Heart left ventricle (tissue), 16 donors: ENCODE measurements around the gene TTC34. TPM values are rescaled to one million over a fixed set of nuclear protein-coding genes. Genes with fewer than 3 reads are reported as not detected.
A peak's percentile ranks its signal among the peaks of the same experiment; 100 is the strongest.

Experiments used
- ATAC-seq, 4 donors: fragments of 200-7000 bp; cut with Tn5 transposase; one replicate each; pipeline ENCODE4 v1.9.1; 2020 to 2022; ENCODE audit warnings: moderate library complexity in 4 of 4, mild to moderate bottlenecking in 3 of 4, moderate number of reproducible peaks in 1 of 4
- DNase-seq, 5 donors: peaks; one replicate each; pipeline ENCODE4 v3.0.0-alpha.2; 2020
- H3K27ac ChIP-seq, 12 donors: fragments of 200-600 bp; sonication (generic) in 4 of 12; one replicate each; pipeline versions ENCODE4 v1.5.0 to v1.8.0; 2016 to 2022; ENCODE audit warnings: mild to moderate bottlenecking in 2 of 12
- H3K27me3 ChIP-seq, 9 donors: fragments of 200-600 bp; sonication (generic) in 2 of 9; one replicate each; pipeline versions ENCODE4 v1.5.1 to v1.8.0; 2016 to 2022; ENCODE audit warnings: mild to moderate bottlenecking in 3 of 9
- H3K36me3 ChIP-seq, 9 donors: fragments of 200-600 bp; sonication (generic) in 2 of 9; one replicate each; pipeline versions ENCODE4 v1.5.0 to v1.8.0; 2018 to 2022; ENCODE audit warnings: mild to moderate bottlenecking in 2 of 9
- H3K4me1 ChIP-seq, 12 donors: fragments of 200-600 bp; sonication (generic) in 4 of 12; one replicate each; pipeline versions ENCODE4 v1.5.0 to v1.8.0; 2016 to 2022; ENCODE audit warnings: mild to moderate bottlenecking in 3 of 12
- H3K4me3 ChIP-seq, 12 donors: fragments of 200-600 bp; sonication (generic) in 4 of 12; one replicate each; pipeline versions ENCODE4 v1.5.0 to v1.8.0; 2017 to 2022; ENCODE audit warnings: mild to moderate bottlenecking in 9 of 12, moderate library complexity in 4 of 12
- H3K9me3 ChIP-seq, 12 donors: fragments of 200-600 bp; sonication (generic) in 4 of 12; one replicate each; pipeline versions ENCODE4 v1.5.0 to v1.8.0; 2016 to 2022; ENCODE audit warnings: mild to moderate bottlenecking in 1 of 12
- CTCF ChIP-seq, 12 donors: fragments of 200-600 bp; sonication (generic) in 4 of 12; IDR thresholded peaks; one replicate each; pipeline versions ENCODE4 v1.5.0 to v1.8.0; 2018 to 2022; ENCODE audit warnings: antibody characterized with exemption in 12 of 12, mild to moderate bottlenecking in 5 of 12
- POLR2A ChIP-seq, 2 donors: fragments of 450-650 bp; IDR thresholded peaks; one replicate each; pipeline ENCODE4 v1.6.1; 2017; ENCODE audit warnings: antibody characterized with exemption in 2 of 2, mild to moderate bottlenecking in 2 of 2, moderate library complexity in 2 of 2
- WGBS, 4 donors: extraction: QIAGEN DNeasy Blood & Tissue Kit in 2 of 4; methylation state at CpG; one replicate each; pipeline versions ENCODE4 v1.1.5 to v1.1.7; 2013 to 2018; 5-methylcytosine and 5-hydroxymethylcytosine counted together
- intact Hi-C, 10 donors: fragments of 100-400 bp; cut with DNase I; formaldehyde crosslinking; loops; one replicate each; pipeline versions ENCODE4 v1.11.1 to v1.14.2; 2022
- polyA plus RNA-seq, 2 donors: library from polyadenylated mRNA; stranded (reverse); fragments of 200-250 nt; gene quantifications; one replicate each; pipeline ENCODE4 v1.2.3, GENCODE V29; 2013
- total RNA-seq, 9 donors: library from RNA; depleted of rRNA in 2 of 9; stranded (reverse); fragments of >200 nt in 2 of 9; fragmentation: NEBNext Ultra II Directional in 3 of 9; extraction: Animal tissue kit (Norgen Biotek cat#: 25700) in 3 of 9; gene quantifications; one replicate each; pipeline versions ENCODE4 v1.1.0 to v1.2.4, GENCODE V29; 2016 to 2023
- donor health status: ischemic (EF 13 %, LVEDD 7.1; RV severe dilation, severe dysfunction).
- donor health status: healthy with polysubstance abuse.
- donor health status: DM: no; HTN: yes; CAD: no.
- donor health status: DM: no; HTN: no; CAD: no.
- donor health status: ischemic (EF 25% LVEDD 6.9; RV normal size, moderate dysfunction).
- donor health status: ischemic (EF 25% LVEDD 5.7; RV mildly dilated, moderate dysfunction).
- donor health status: healthy.
- donor health status: DM: yes; HTN: yes; CAD: no.
- donor health status: ischemic (EF 35%, LVEDD 5.7; RV mildly dilated, moderate dysfunction).
- donor health status: nonischemic (EF 11% LVEDD 7.7; RV severe dilation, severe dysfunction).
- donor health status: DM: yes; HTN: yes; CAD: no.
- donor health status: PGD.
- donor health status: ischemic (EF 29% LVEDD 5.4; RV normal size, mild dysfunction).
- donor health status: nonischemic (EF 23%, LVEDD 6.1; RV moderate dilation, normal function).

The TTC34 gene
- total and polyA plus RNA-seq, 11 donors: 0.06 to 0.67 (median 0.42) TPM; not detected in 1

DNA sequence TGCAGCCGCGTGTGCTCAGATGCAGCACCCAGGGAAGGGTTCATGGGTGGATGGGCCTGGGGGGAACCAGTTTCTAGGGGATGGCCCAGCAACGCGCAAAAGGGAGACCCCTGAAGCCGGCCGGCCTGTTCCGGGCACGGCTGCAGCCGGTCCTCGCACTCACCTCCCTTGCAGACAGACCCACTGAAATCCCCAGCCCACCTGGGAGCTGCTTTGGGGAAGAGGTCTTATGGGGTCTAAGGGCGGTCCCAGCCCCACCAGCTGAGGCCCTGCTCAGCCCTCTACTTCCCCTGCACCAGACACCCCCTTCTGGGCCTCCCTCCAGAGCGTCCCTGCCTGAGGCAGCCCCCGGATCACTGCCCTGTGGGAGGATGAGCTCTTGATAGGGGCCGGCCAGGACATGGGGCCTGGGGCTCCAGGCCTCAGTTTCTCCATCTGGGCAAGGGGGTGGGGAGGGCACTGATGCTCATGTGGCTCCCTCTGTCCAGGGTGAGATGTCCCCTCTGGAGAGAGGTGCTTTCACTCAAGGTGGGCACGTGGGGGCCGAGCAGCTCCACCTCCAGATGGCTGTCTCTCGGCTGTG, 20.0 kb upstream of the TTC34 start:
- Histone ChIP-seq H3K27me3 (peaks cover 0 to 30% (median 5%) of the 10 kb centered on the region in 9 donors), H3K4me1 (peaks cover 0 to 6% (median 0%) of the 10 kb centered on the region in 12 donors), H3K9me3 (no peaks in the 10 kb centered on the region), H3K36me3 (no peaks in the 10 kb centered on the region), H3K4me3 (no peak overlapping the region), H3K27ac (no peak overlapping the region)
- DNase-seq (peak in 2 of 5 donors; percentile 9 to 57), ATAC-seq (no peak)
- 75 to 85% (median 80%) methylated on average over 12 to 17 of the region's 17 CpGs for WGBS, 4 donors
- TF ChIP-seq CTCF (IDR thresholded peaks at IDR 0.05) (no peak), POLR2A (IDR thresholded peaks at IDR 0.05) (no peak)
- intact Hi-C loops: loop anchor here in 8 of 10 donors (5.0 to 10.0 kb wide), 3 partner anchors 601 to 606 kb away; no protein-coding TSS in a partner anchor

GRCh38 chr1:2820731-2821372, 19.4 kb upstream of the TTC34 start:
- H3K9me3 ChIP-seq: no peaks in the 10 kb centered on the region
- peaks cover 0 to 33% (median 5%) of the 10 kb centered on the region in 9 donors for H3K27me3 ChIP-seq
- intact Hi-C loops: loop anchor here in 8 of 10 donors (5.0 to 10.0 kb wide), 3 partner anchors 601 to 606 kb away; no protein-coding TSS in a partner anchor
- WGBS, 4 donors: 64 to 73% (median 70%) methylated on average over 10 to 11 of the region's 11 CpGs
- no peak for ATAC-seq
- H3K36me3 ChIP-seq: no peaks in the 10 kb centered on the region
- H3K27ac ChIP-seq: no peak overlapping the region
- peak in 3 of 5 donors; percentile 6 to 53 (median 13) for DNase-seq
- TF ChIP-seq POLR2A (IDR thresholded peaks at IDR 0.05) (no peak), CTCF (IDR thresholded peaks at IDR 0.05) (no peak)
- peaks cover 0 to 6% (median 0%) of the 10 kb centered on the region in 12 donors for H3K4me1 ChIP-seq
- no peak overlapping the region for H3K4me3 ChIP-seq

DNA sequence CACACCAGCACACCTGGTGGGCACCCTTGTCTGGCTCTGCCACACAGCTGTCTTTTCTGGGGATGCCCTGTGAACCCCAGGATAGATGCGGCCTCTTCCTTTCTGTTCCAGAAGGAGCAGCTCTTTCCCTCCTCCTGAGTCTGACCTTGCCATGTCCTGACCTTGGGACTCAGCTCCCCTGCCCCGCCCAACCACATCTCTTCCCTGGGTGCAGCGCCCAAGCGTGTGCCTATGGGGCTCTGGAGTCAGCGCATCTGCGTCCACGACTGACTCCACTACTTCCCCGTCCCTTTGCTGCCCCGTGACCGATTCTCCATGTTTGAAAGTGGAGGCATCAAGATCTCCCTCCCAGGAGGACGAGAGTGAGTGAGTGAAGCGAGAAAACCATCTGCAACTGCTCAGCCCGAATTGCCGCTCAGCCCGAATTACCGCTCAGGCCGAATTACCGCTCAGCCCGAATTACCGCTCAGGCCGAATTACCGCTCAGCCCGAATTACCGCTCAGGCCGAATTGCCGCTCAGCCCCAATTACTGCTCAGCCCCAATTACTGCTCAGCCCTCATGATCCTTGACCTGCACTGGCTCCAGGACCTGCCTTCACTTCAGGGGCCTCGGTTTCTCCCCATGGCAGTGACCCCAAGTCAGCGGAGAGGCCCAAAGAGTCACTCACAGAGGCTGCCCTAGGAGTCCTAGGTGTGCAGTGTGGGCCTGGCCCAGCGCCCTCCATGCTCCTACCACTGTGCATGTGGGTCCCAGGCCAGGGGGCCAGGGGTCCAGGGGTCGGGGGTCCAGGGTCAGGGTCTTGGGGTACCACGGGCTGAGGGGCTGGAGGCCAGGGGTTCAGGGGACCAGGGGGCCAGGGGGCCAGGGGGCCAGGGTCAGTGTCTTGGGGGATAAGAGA, 18.6 kb upstream of the TTC34 start:
- TF ChIP-seq POLR2A (IDR thresholded peaks at IDR 0.05): no peak
- TF ChIP-seq CTCF (IDR thresholded peaks at IDR 0.05): no peak
- peaks cover 0 to 25% (median 5%) of the 10 kb centered on the region in 9 donors for H3K27me3 ChIP-seq
- DNase-seq (peak in 1 of 5 donors; percentile 13), ATAC-seq (no peak)
- H3K4me1 ChIP-seq: peaks cover 0 to 6% (median 0%) of the 10 kb centered on the region in 12 donors
- H3K27ac ChIP-seq: no peak overlapping the region
- H3K9me3 ChIP-seq: no peaks in the 10 kb centered on the region
- WGBS, 4 donors: 89 to 96% (median 92%) methylated on average over 31 of the region's 31 CpGs
- intact Hi-C loops: loop anchor here in 8 of 10 donors (5.0 to 10.0 kb wide), 3 partner anchors 602 to 607 kb away; no protein-coding TSS in a partner anchor
- H3K36me3 ChIP-seq: no peaks in the 10 kb centered on the region
- H3K4me3 ChIP-seq: no peak overlapping the region
